H1 (cell line): ENCODE data around the gene TECR. TPM values are rescaled to one million over a fixed set of nuclear protein-coding genes. Genes with fewer than 3 reads are reported as not detected.

Experiments used
- ASH2L ChIP-seq: fragments of 200-600, 300-600 bp; sonication (generic); IDR thresholded peaks from one replicate; pipeline ENCODE4 v1.7.1; 2017; ENCODE audit warnings: low read length
- CBX5 ChIP-seq: fragments of 300-800, 300-1000 bp; sonication (generic); IDR thresholded peaks from 2 replicates; pipeline ENCODE4 v1.7.1; 2016; ENCODE audit warnings: antibody characterized with exemption, low read length, low read depth
- CHD2 ChIP-seq: IDR thresholded peaks from 2 replicates; pipeline ENCODE4 v1.6.1; 2012; ENCODE audit warnings: low read length, improper control_type of control experiment
- JUN ChIP-seq: IDR thresholded peaks from 2 replicates; pipeline ENCODE4 v1.6.1; 2011; ENCODE audit warnings: low read depth, mild to moderate bottlenecking, improper control_type of control experiment, low read length
- POU5F1 ChIP-seq: IDR thresholded peaks from 2 replicates; pipeline ENCODE4 v1.6.1; 2011; ENCODE audit warnings: low read depth, mild to moderate bottlenecking, low read length, moderate library complexity
- RAD21 ChIP-seq, 2 experiments: IDR thresholded peaks in 1 of 2; conservative IDR thresholded peaks in 1 of 2; 2 replicates each; pipeline ENCODE4 v1.6.1; 2011; ENCODE audit warnings: low read depth in 2 of 2, low read length in 2 of 2, improper control_type of control experiment in 1 of 2, inconsistent platforms in 1 of 2, mild to moderate bottlenecking in 1 of 2, moderate library complexity in 1 of 2
- RXRA ChIP-seq: IDR thresholded peaks from 2 replicates; pipeline ENCODE4 v1.6.1; 2011; ENCODE audit warnings: low read depth, mild to moderate bottlenecking, low read length, moderate library complexity; ENCODE audit not compliant: insufficient read depth
- SIRT6 ChIP-seq: IDR thresholded peaks from one replicate; pipeline ENCODE4 v1.7.1; 2012; ENCODE audit warnings: low read length, inconsistent platforms
- TAF1 ChIP-seq: IDR thresholded peaks from 2 replicates; pipeline ENCODE4 v1.6.1; 2011; ENCODE audit warnings: mild to moderate bottlenecking, low read depth, low read length
- polyA plus RNA-seq, 7 experiments: library from polyadenylated mRNA; depleted of rRNA in 3 of 7; stranded (reverse) in 5 of 7; unstranded in 2 of 7; fragments of >200 nt in 5 of 7; fragments of 200-250 nt in 2 of 7; gene quantifications; 1 replicate in 5 of 7; 2 replicates in 1 of 7; 4 replicates in 1 of 7; pipeline versions ENCODE4 v1.2.1 to v1.2.3, GENCODE V29; 2011 to 2013; ENCODE audit warnings: missing spikeins in 2 of 7, mixed read lengths in 2 of 7
- total RNA-seq: library from RNA; stranded (reverse); fragmentation: NEBNext Ultra II Directional; extraction: Animal tissue kit (Norgen Biotek cat#: 25700); gene quantifications from 2 replicates; pipeline ENCODE4 v1.2.1, GENCODE V29; 2021

Gene TECR
- total and polyA plus RNA-seq, 2 of the 8 experiments (the other 6 are each of a cell fraction or from before 2014, with no cell fraction given) = 172 to 405 TPM

DNA sequence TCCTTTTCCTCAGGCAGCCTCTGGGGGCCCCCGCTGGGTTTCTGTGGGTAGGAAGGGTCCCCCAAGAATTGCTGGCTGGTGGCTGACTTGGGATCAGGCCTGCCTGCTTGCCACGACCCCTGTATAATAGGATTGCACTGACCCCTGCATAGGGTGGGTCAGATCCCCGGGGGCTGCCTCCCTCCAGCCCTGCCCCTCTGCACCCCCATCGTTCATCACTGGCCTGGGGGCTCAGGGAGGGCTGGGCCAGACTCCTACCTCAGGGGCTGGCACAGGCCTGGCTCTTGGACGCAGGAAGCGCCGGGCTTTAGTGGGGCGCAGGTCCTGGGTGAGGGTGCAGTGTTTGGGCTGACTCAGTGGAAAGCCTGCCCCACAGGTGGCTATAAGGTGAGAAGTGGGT is 31.9 kb downstream of the TECR start (continued):
- TF ChIP-seq POU5F1 (no peak), CBX5 (no peak), ASH2L (no peak), TAF1 (no peak), RAD21 (IDR thresholded peaks at IDR 0.05 in 1 of 2, conservative IDR thresholded peaks at IDR 0.05 in 1 of 2; ENCODE audit: low read depth in 2 of 2, low read length in 2 of 2) (no peak), CHD2 (no peak), SIRT6 (no peak), JUN (no peak), RXRA (no peak)
